UCSD-AML1 (cell line): ENCODE data around the gene DLGAP3.

Experiments
- DNase-seq: peaks from one replicate; lab custom pipeline; 2025; ENCODE audit not compliant: unreplicated experiment; lab: John Stamatoyannopoulos, UW

DLGAP3 gene

DNA sequence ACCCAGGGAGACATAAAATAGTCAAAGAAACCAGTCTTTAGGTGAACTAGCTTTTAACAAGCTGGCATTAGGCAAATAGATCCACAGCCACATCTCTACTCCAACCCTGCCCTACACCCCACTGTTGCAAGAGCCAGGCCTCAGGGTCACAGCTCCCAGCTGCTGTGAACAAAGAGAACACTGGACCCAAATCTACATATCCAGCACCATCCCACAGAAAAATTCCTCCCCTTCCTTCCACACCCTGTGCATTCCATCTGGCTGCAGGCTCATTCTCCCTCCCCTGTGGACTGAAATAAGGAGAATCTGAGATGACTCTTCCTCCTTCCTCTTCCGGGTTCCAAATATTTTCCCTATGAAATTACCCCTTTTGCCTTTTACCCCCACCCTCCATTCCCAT, 23.2 kb downstream of the DLGAP3 start:
- no peak for DNase-seq

DNA sequence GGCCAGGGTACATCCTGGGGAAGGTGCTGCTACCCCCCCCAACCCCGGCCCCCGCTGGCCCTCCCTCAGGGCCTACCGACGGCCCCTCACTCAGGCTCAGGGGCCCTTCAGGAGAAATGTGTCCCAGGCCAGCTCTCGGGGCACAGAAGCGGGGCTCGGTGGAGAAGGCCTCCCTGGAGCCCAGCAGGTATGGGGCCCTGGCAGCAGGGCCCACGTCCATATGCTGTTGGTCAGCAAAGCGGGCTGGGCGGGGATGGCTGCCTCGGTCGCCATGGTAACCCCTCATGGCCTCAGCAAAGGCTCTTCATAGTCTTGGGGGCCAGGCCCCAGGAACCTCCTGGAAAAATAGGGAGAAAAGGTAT, 24.4 kb downstream of the DLGAP3 start:
- DNase-seq, result no peak

DNA sequence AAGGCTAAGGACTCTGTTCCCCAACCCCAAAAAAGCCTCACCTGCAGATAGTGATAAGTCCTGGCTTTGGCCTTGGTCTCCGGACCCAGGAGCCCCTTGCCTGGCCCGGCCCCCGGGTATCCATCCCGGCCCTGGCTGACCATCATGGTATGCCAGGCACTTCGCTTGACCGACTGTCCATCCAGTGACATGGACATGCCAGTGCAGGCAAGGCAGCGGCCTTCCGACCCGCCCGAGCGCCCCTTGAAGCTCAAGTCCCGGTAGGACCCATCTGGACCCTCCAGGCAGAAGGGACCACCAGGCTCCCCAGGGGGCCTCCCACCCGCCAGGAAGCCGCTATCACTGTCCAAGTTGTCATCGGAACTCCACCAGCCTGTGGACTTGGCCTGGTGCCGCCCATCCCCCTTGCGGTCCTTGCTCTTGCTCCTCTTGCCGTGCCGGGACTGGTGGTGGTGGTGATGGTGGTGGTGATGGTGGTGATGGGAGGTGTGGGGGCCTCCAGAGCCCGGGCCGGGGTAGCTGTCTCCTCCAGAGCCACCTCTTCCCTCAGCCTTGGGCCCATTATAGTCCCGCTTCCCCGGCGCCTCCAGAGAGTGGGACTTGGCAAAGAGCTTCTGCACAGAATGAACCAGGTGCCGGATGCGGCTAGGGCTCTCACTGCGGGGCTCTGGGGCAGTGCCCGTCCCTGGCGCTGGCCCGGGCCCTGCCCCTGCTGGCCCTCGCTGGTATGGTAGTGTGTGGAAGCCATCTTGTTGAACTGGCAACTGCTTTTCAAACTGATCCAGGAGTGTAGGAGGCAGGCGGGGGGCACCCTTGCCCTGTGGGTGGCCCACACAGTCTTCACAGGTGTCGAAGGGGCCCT, 25.0 kb downstream of the DLGAP3 start:
- no peak for DNase-seq

DNA sequence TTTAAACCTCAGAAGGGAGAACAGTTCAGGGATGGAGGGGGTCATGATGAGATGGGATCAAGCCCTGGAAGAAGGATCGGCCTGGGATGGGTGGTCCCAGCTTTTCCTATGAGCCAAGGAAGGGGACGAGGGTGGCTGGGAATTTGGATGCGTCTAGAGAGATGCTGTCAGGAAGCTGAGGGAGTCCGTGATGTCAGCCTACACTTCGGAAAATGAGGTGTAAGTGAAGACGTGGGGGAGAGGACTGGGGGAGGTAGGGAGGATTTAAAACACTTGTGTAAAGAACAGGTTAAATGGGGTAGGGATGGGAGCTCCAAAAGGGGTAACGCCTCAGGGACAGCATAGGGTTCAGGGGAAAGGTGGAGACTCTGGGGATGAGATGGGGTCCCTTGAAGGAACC, 27.5 kb downstream of the DLGAP3 start:
- DNase-seq, result no peak

DNA sequence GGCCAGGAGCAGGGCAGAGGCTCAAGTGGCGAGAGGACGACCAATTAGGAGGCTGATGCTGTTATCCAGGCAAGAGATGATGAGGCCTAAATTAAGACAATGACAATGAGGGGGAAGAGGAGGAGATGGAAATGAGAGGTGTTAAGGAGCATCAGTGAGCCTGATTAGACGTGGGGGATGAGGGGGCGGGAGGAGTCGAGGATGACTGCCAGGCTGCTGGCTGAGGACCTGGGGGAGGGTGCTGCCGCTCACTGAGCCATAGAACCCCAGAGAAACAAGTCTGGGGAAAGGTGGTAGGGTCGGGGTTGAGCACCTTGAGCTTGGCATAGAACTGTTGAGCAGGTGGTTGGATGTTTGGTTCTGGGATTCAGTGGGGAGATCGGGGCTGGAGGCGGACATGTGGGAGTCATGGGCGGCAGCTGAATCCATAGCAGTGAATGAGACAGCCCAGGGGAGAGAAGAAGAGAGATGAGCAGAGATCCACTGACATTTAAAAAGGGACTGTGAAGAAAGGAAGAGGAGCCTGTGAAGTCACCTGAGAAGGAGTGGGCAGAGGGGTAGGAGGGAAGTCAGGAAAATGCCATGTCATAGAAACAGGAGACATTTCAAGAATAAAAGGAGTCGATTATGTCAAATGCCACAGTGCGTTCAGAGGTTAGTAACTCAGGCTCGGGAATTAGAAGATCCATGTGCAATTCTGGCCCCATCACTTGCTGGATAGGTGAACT, 28.5 kb downstream of the DLGAP3 start:
- no peak for DNase-seq

DNA sequence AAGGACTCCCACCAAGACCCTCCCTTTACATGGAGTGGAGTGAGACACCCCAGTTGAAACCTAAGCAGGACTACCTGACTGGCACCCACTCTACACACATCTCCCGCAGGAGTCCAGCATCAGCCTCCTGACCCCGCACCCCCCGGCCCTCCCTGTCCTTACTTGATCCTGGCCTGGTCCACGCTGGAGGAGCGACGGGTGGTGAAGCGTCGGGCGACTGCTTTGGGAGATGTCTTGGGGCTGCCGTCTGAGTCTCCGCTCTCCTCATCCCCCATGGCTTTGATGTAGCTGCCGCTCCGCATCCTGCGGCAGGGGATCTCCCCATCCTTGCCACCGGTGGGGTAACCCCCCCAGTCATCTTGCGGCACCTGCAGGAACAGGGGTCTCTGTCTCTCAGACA, 29.5 kb downstream of the DLGAP3 start:
- no peak for DNase-seq

DNA sequence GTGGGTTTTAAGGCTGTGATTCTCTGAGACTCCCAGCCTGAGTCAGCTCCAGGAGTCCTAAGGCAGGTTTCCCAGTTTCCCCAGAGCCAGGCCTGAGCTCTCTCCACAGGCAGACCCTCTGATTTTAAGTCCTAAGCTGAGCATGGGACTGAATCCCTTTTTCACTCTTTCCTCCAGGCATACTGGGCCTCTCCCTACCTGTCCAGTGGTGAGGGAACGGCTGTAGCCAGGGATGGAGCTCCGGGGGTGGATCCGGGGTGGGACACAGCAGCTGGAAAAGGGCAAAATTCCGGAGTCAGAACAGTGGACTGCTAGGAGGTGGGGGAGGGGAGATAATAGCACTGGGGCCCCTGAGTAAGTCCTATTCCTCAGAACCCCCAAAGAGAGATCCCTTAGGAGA, 30.0 kb downstream of the DLGAP3 start:
- DNase-seq, result no peak

DNA sequence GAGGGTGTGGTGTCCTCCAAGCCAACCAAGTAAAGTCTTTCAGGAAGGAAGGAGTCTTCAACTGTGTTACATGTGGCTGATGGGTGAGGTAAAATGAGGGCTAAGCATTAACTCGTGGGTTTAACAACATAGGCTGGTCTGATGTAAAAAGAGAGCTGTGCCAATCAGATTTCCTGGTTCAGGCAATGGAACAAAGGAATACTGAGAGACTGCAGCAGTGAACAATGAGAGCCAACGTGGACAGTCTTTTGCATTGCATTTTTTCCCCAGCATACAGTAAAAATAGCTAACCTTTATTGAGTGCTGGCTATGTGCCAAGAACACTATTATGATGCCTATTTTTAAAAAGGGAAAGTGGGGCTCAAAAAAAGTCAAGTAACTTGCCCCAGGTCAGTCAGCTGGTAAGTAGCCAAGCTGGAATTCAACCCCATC, 31.1 kb downstream of the DLGAP3 start:
- DNase-seq, result no peak

DNA sequence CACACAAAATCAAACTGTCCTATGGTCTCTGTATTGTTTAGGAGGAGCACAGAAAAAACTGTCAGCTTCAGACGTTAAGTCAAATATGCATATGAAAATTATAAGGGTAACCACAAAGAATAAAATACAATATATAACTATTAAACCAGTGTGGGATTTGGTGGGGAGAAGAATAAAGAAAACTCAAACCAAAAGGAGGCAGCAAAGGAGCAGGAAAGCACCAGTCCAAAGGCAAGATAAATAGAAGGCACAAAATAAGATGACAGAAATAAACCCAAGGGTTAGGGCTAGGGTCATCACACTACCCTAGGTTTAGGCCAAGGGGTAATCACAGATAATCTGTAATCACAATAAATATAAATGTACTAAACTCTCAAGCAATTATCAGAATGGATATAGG, 32.8 kb downstream of the DLGAP3 start:
- DNase-seq, result no peak

DNA sequence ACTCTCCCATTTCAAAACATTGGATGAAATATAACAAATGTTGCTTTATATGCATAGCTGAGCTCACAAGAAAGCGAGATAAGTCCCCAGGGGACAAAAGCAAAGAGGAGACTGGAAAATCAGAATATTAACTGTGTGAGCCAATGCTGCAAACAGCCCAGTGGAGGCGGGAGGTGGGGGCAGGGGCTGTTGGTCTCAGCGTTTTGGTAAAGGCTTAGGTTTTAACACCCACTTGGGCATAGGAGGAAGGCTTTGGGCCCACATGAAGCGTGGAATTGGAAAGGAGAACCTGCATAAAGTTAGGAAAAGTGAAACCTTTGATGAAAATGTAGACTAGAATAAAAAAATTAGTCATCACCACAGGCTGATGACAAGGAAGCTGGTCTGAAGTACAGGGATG, 39.7 kb downstream of the DLGAP3 start:
- no peak for DNase-seq

DNA sequence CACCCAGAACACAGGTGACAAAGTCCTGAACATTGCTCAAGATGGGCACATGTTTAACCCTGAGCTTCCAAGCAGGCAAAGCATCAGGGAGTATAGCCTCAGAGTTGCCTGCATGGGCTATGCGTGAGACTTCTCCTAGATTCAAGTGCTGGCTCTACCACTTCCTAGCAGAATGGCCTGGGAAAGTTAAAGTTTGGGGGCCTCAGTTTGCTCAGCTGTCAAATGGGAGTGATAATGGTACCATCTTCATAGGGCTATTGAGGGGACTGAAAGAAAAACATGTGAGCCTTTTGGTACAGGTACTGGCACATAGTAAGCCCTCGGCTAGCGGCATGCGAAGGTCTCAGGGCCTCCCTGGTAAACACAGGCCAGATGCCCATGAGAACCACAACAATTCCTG, 41.9 kb downstream of the DLGAP3 start:
- no peak for DNase-seq

DNA sequence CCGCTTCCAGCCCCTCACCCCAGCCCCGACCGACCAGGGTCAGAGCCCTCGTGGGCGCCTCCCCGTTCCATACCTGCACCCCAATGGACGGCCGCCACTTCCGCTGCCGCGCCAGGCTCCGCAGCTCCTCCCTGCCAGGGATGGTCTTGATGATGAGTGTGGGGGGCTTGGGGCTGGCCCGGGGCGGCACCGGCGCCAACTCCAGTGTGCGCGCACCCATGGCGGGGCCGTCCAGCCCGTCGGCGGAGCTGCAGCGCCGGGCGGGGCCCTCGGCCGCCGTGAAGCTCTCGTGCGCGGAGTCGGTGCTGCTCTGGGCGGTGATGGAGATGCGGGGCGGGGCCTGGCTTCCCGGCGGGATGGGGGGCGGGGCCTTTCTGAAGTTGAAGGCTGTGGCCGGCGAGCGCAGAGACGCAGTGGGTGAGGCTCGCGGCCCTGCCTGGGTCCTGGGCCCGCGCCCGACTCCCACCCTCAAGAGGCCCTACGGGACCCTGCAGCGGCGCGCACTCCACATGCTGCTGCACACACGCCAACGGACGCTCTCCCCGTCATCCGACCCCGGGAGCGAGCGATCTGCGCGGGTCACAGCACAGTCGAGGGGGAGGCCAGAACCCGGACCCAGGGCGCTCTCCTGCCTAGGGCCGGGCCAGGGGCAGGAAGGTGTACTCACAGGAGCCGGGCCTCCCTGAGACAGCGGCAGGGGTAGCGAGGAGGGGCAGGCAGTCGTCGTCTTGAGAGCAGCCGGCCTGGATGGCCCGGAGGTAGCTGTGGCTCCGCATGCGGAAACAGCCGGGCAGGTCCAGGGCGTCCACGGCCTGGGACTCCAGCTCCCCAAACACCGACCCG, 43.8 kb downstream of the DLGAP3 start:
- DNase-seq, result no peak

DNA sequence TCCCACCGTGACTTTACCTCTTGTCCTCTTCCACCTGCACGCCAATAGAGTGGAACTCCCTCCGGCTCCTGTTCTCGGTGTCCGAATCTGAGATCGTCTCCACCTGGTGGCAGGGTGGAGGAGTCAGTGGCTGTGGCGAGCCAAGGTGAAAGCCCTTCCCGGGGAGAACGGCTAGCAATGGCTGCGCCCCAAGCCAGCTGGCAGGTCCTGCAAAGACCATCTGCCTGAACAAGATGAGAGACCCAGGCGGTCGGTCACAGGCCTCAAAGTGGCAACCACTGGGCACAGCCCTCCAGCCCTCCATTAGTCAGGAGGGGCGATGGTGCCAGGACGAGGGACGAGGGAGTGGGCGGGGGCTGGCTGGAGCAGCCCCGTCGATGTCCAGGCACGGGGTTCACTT, 44.5 kb downstream of the DLGAP3 start:
- DNase-seq, result no peak

DNA sequence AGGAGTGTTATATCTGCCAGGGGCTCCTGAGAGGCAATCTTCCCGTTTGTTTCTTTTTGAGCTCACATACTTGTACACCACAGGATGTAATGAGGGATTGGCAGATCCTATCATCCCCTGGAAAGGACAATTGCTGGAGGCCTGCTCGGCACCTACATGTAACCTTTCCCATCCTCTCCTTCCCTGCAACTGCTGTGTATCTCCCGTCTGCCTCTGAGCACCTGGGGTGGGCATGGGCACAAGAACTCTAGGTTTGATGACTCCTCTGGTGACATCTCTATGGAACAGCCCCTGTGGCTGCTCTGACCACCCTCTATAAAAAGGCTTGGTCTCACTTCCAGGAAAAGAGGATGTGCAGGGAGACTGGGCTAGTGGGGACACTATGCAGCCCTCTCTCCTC, 44.9 kb downstream of the DLGAP3 start:
- DNase-seq, result no peak

DNA sequence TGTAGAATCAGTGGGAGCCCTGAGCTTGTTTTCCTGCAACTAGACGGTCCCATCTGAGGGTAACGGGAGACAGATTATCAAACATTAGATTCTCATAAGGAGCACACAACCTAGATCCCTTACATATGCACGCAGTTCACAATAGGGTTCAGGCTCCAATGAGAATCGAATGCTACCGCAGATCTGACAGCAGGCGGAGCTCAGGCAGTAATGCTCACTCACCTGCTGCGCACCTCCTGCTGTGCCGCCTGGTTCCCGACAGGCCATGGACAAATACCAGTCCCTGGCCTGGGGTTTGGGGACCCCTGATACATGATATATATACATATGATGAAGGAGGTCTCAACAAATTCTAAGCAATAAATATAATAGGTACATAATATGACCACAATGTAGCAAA, 50.2 kb downstream of the DLGAP3 start:
- DNase-seq, result no peak

DNA sequence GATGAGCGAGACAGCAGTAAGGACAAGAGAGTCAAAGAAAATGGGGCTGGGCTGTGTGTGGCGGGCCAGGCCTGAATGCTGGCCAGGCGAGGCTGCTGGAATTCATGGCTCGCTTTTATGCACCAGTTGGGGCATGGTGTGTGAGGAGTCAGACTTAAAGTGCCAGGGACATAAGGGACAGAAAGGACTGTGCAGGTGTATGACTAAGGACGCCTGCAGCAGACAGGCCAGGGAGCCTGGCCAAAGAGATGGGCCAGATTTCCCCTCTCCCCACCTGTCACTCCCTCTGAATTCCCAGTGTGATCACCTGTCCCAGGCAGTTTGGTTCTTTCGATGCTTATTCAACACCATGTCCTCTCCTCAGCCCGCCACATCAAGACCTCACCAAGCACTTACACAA, 53.0 kb downstream of the DLGAP3 start:
- DNase-seq, result no peak

DNA sequence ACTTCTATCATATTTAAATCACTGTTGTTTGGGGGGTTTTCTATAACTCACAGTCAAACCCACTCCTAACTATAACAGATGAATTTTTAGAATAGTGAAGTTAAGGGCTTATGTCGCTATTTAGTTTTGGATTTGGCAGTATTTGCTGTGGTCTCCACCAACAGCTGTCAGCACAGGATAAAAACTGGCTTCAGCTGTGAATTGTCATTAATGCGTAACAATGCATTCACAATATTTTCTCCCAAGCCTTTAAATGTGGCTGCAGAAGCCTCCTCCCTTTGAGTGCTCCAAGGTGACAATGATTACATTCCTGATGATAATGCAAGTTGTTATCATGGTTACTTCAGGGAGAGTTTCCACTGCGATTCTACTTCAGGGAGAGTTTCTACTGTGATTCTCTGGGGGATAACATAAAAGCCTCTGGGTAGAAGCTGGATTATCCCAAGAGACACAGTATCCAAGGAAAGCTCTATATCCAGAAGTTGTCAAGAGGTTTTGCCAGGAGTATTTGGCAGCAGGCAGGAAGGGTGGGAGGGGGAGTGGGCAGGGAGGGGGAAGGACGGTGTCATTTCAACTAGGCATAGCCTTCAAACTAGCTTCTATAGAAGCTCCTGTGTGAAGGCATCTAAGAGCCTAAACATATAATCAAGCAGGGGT, 55.0 kb downstream of the DLGAP3 start:
- DNase-seq, result no peak

DNA sequence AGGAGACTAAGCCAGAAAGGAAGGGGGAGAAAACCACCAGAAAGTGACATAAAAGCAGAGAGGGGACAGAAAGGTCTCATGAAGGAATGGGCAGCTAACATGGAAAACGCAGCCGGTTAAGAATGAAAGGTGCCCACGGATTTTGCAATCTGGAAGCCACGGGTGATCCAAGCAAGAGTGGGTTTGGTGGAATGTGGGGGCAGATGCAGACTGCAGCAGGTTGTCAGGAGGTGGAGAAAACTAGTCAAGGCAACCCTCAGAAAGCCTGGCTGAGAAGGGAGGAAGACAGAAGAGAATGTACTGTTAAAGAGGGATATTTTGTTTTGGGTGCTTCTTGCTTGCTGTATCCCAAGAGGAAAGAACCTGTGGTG, 57.3 kb downstream of the DLGAP3 start:
- no peak for DNase-seq

DNA sequence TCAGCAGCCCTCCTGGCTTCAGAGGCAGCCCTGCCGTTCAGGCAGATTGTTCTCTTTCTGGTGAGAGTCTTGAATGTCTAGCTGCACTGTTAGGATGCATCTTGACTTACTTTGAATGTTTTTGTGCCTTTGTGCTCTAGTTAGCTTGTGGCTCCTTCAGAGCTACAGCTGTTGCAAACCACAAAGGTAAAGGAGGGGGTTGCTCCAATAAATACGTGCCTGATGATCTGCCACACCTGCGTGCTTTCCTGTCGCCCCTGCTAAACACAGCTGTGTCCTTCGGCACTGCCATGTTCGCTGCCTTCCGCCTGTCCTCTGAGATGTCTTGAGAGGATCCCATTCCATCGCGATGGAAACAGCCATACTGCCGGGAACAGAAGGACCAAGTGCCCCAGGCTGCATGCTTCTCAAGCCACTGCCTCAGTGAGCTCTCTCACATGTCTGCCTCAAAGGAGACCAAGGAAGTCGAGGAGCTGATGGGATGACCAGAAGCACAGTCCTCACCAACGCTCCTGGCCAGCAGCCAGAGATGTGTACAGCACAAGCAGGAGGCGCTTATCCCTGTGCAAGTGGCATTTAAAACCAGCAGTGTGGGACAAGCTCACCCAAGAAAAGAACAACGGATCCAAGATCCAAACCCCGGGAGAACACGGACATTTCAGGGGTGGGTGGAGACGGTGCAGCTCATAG, 57.9 kb downstream of the DLGAP3 start:
- no peak for DNase-seq

DNA sequence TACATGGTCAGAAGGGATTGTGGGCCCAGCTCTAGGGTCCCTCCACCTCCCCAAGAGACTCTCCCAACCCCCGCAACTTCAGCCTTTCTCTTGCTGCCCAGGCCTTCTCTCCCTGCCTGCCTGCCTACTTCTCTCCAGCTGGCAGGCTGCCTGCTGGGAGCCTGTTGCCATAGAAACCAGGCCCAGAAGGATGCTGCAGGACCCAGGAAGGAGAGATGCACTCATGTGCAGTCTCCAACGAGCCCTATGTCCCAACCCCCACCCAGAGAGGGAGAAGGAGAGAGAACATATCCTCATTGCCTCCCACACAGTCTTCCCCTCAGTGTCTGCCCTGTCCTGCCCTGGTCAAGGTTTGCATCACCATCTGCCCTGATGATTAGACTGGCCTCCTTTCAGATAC, 59.1 kb downstream of the DLGAP3 start:
- no peak for DNase-seq

DNA sequence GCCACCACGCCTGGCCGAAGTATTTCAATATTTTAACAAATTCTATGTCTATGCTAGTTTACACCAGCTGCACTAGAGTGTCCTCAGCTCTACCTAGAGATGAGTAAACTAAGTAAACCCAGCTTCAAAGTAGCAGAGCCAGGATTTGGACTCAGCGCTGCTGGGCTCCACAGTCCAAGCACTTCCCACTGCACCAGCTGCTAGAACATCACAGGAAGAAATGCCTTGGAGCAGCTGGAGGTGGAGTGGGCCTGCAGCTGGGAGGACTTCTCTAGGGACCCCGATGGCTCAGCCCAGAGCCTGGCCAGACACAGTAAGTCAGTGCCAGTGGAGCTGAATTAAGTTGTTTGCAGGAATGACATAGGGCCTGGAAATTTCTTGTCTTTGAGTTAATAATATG, 59.7 kb downstream of the DLGAP3 start:
- DNase-seq, result no peak
